Neural progenitor cell (in vitro differentiated cells): ENCODE data around the gene BTBD7. TPM values are rescaled to one million over a fixed set of nuclear protein-coding genes. Genes with fewer than 3 reads are reported as not detected.

Experiments used
- DNase-seq: peaks from one replicate; pipeline ENCODE4 v3.0.0-alpha.2; 2016; ENCODE audit warnings: low spot score
- H2AFZ ChIP-seq: fragments of 200-600 bp; sonication (generic); replicated peaks from 2 replicates; pipeline ENCODE4 v1.6.1; 2016; ENCODE audit warnings: antibody characterized with exemption
- H3F3A ChIP-seq: fragments of 200-600 bp; sonication (generic); 2 replicates; pipeline ENCODE4 v1.6.1; 2016; ENCODE audit warnings: antibody characterized with exemption, low read depth
- H3K27ac ChIP-seq: fragments of 200-600 bp; sonication (generic); 2 replicates; pipeline ENCODE4 v1.5.1; 2016; ENCODE audit warnings: mild to moderate bottlenecking
- H3K27me3 ChIP-seq: fragments of 200-600 bp; sonication (generic); 2 replicates; pipeline ENCODE4 v1.6.1; 2016; ENCODE audit warnings: mild to moderate bottlenecking, moderate library complexity
- H3K36me3 ChIP-seq: fragments of 200-600 bp; sonication (generic); 2 replicates; pipeline ENCODE4 v1.5.1; 2016
- H3K4me1 ChIP-seq: fragments of 200-600 bp; sonication (generic); 2 replicates; pipeline ENCODE4 v1.6.1; 2016; ENCODE audit warnings: mixed run types
- H3K4me2 ChIP-seq: fragments of 200-600 bp; sonication (generic); 2 replicates; pipeline ENCODE4 v1.6.1; 2016
- H3K4me3 ChIP-seq: fragments of 200-600 bp; sonication (generic); 2 replicates; pipeline ENCODE4 v1.5.1; 2016
- H3K79me2 ChIP-seq: fragments of 200-600 bp; sonication (generic); 2 replicates; pipeline ENCODE4 v1.6.1; 2016; ENCODE audit warnings: low read depth
- H3K9ac ChIP-seq: fragments of 200-600 bp; sonication (generic); 2 replicates; pipeline ENCODE4 v1.6.1; 2016
- H3K9me3 ChIP-seq: fragments of 200-600 bp; sonication (generic); 2 replicates; pipeline ENCODE4 v1.5.1; 2016; ENCODE audit warnings: low read depth
- H4K20me1 ChIP-seq: fragments of 200-600 bp; sonication (generic); 2 replicates; pipeline ENCODE4 v1.6.1; 2016; ENCODE audit warnings: low read depth
- H3K27ac Mint-ChIP-seq: 3 replicates; pipeline ENCODE4 v1.8.0; 2021; ENCODE audit warnings: mixed read lengths
- H3K27me3 Mint-ChIP-seq: 2 replicates; pipeline ENCODE4 v1.8.0; 2022; ENCODE audit warnings: low read depth, mild to moderate bottlenecking, inconsistent platforms, moderate library complexity, mixed read lengths; ENCODE audit not compliant: insufficient read depth
- H3K36me3 Mint-ChIP-seq: 3 replicates; pipeline ENCODE4 v1.8.0; 2021; ENCODE audit warnings: mixed read lengths
- H3K4me1 Mint-ChIP-seq: 3 replicates; pipeline ENCODE4 v1.8.0; 2021; ENCODE audit warnings: mixed read lengths
- H3K4me3 Mint-ChIP-seq: 3 replicates; pipeline ENCODE4 v1.8.0; 2021; ENCODE audit warnings: mild to moderate bottlenecking, moderate library complexity, mixed read lengths
- H3K9me3 Mint-ChIP-seq: 3 replicates; pipeline ENCODE4 v1.8.0; 2020; ENCODE audit warnings: mixed read lengths
- EZH2 ChIP-seq: fragments of 200-600 bp; sonication (generic); IDR thresholded peaks from 2 replicates; pipeline ENCODE4 v1.6.1; 2017; ENCODE audit warnings: antibody characterized with exemption, mild to moderate bottlenecking, moderate library complexity
- EZH2phosphoT487 ChIP-seq: fragments of 200-600 bp; sonication (generic); IDR thresholded peaks from 2 replicates; pipeline ENCODE4 v1.6.1; 2017; ENCODE audit warnings: antibody characterized with exemption
- total RNA-seq: library from RNA; depleted of rRNA; stranded (reverse); fragments of >200 nt; gene quantifications from 2 replicates; pipeline ENCODE4 v1.2.3, GENCODE V29; 2015; ENCODE audit warnings: low replicate concordance
- TF ChIP-seq, protein P1 (sequence below): fragments of 200-600 bp; sonication (generic); IDR thresholded peaks from 2 replicates; pipeline ENCODE4 v1.5.1; 2017; ENCODE audit warnings: antibody characterized with exemption, mild to moderate bottlenecking

BTBD7 gene
- total RNA-seq, 1 donor from 2014 or later, result 44.7 TPM

DNA sequence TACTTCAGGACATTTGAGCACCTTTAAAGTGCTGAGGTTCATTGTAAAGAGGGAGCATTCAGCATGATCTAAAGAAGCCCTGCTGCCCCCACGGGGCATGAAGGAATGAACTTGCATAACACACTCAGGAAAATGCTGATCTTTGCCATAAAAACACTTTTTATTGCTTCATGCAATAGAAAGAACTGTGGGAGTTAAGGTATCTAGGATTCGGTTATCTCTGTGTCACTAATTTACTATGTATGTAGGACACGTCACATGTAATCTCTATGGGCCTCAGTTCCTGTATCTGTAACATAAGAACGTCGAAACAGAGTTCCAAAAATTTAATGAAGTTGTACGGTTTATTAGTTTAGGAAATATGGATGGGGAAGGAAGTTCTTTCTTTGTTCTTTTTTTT, 33.0 kb downstream of the BTBD7 start:
- peaks cover 21% of the 10 kb centered on the region for H3F3A ChIP-seq
- no peak for DNase-seq
- H3K27ac Mint-ChIP-seq, result no peak overlapping the region
- peaks cover 56% of the 10 kb centered on the region for H4K20me1 ChIP-seq
- peaks cover 98% of the 10 kb centered on the region for H3K79me2 ChIP-seq
- H3K4me3 Mint-ChIP-seq, result no peak overlapping the region
- TF ChIP-seq, protein P1, sequence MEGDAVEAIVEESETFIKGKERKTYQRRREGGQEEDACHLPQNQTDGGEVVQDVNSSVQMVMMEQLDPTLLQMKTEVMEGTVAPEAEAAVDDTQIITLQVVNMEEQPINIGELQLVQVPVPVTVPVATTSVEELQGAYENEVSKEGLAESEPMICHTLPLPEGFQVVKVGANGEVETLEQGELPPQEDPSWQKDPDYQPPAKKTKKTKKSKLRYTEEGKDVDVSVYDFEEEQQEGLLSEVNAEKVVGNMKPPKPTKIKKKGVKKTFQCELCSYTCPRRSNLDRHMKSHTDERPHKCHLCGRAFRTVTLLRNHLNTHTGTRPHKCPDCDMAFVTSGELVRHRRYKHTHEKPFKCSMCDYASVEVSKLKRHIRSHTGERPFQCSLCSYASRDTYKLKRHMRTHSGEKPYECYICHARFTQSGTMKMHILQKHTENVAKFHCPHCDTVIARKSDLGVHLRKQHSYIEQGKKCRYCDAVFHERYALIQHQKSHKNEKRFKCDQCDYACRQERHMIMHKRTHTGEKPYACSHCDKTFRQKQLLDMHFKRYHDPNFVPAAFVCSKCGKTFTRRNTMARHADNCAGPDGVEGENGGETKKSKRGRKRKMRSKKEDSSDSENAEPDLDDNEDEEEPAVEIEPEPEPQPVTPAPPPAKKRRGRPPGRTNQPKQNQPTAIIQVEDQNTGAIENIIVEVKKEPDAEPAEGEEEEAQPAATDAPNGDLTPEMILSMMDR, result no peak
- TF ChIP-seq EZH2phosphoT487, result no peak
- TF ChIP-seq EZH2, result no peak
- no peak overlapping the region for H3K4me2 ChIP-seq
- H3K9ac ChIP-seq, result no peak overlapping the region
- no peak overlapping the region for H3K4me3 ChIP-seq
- peaks cover 46% of the 10 kb centered on the region for H3K4me1 ChIP-seq
- H3K27me3 ChIP-seq, result no peaks in the 10 kb centered on the region
- H3K9me3 Mint-ChIP-seq, result no peaks in the 10 kb centered on the region
- H3K36me3 Mint-ChIP-seq, result peaks cover 4% of the 10 kb centered on the region
- H3K27ac ChIP-seq, result no peak overlapping the region
- no peak overlapping the region for H2AFZ ChIP-seq
- H3K36me3 ChIP-seq, result no peaks in the 10 kb centered on the region
- H3K27me3 Mint-ChIP-seq, result peaks cover 5% of the 10 kb centered on the region
- H3K4me1 Mint-ChIP-seq, result peaks cover 31% of the 10 kb centered on the region
- no peaks in the 10 kb centered on the region for H3K9me3 ChIP-seq

DNA sequence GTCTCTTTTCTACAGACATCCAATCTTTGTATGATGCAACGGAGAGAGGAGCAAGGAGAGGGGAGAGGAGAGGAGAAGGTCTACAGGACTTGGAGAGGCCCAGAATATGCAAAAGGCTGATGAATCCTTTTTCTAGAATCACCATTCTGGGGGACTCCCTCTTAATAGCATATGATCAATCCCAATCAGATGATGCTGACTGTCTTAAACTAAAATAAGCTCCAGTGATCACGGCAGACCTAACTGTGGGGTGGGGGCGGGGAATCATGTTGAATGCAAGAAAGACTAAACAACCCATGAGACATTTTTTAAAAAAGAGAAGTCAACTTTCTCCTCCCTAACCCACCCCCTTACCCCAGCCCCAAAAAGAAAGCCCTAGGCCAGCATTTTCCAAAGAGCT, 33.4 kb downstream of the BTBD7 start:
- Mint-ChIP-seq H3K4me1 (peaks cover 30% of the 10 kb centered on the region), H3K27ac (no peak overlapping the region)
- DNase-seq, result no peak

GRCh38 chr14:93295541-93296220, 37.2 kb downstream of the BTBD7 start:
- peaks cover 81% of the 10 kb centered on the region for H3K79me2 ChIP-seq
- no peak overlapping the region for H3K9ac ChIP-seq
- no peaks in the 10 kb centered on the region for H3K27me3 ChIP-seq
- H3K4me3 Mint-ChIP-seq, result no peak overlapping the region
- peaks cover 29% of the 10 kb centered on the region for H4K20me1 ChIP-seq
- no peak overlapping the region for H3K27ac Mint-ChIP-seq
- H3F3A ChIP-seq, result peaks cover 4% of the 10 kb centered on the region
- TF ChIP-seq EZH2, result no peak
- TF ChIP-seq EZH2phosphoT487, result no peak
- TF ChIP-seq, protein P1, result no peak
- peaks cover 7% of the 10 kb centered on the region for H3K36me3 Mint-ChIP-seq
- H3K4me1 ChIP-seq, result peaks cover 23% of the 10 kb centered on the region
- H3K4me2 ChIP-seq, result peak overlapping the region; percentile 52
- H3K9me3 ChIP-seq, result no peaks in the 10 kb centered on the region
- no peak overlapping the region for H3K4me3 ChIP-seq
- H3K27ac ChIP-seq, result peak overlapping the region; percentile 9
- peaks cover 9% of the 10 kb centered on the region for H3K36me3 ChIP-seq
- peaks cover 14% of the 10 kb centered on the region for H3K4me1 Mint-ChIP-seq
- H3K9me3 Mint-ChIP-seq, result no peaks in the 10 kb centered on the region
- no peak overlapping the region for H2AFZ ChIP-seq
- H3K27me3 Mint-ChIP-seq, result peaks cover 4% of the 10 kb centered on the region
- peak; percentile 60 for DNase-seq

More for the DNA sequence above, 33.4 kb downstream of the BTBD7 start:
- H2AFZ ChIP-seq, result no peak overlapping the region
- H3K4me2 ChIP-seq, result no peak overlapping the region
- H4K20me1 ChIP-seq, result peaks cover 56% of the 10 kb centered on the region
- H3K9ac ChIP-seq, result no peak overlapping the region
- no peaks in the 10 kb centered on the region for H3K9me3 ChIP-seq
- H3K4me1 ChIP-seq, result peaks cover 43% of the 10 kb centered on the region
- TF ChIP-seq, protein P1, result no peak
- H3K79me2 ChIP-seq, result peaks cover 97% of the 10 kb centered on the region
- H3K27me3 ChIP-seq, result no peaks in the 10 kb centered on the region
- H3K27ac ChIP-seq, result no peak overlapping the region
- H3K4me3 ChIP-seq, result no peak overlapping the region
- Mint-ChIP-seq H3K27me3 (peaks cover 5% of the 10 kb centered on the region), H3K9me3 (no peaks in the 10 kb centered on the region), H3K4me3 (no peak overlapping the region), H3K36me3 (peaks cover 4% of the 10 kb centered on the region)
- H3K36me3 ChIP-seq, result no peaks in the 10 kb centered on the region
- peaks cover 21% of the 10 kb centered on the region for H3F3A ChIP-seq
